Skeletal muscle cell (primary cell): Measurements from ENCODE around the gene SPECC1.
"Not testable (repeated sequence)": the region's sequence is repeated elsewhere in the genome, so short reads cannot be mapped to it uniquely, and the experiment has no call there.

Experiments
- DNase-seq: peaks from one replicate; pipeline ENCODE4 v3.0.0-alpha.2; 2010; ENCODE audit warnings: low read depth
- H3K4me3 ChIP-seq: 2 replicates; pipeline ENCODE4 v1.5.1; 2011; ENCODE audit warnings: low read depth, mild to moderate bottlenecking, control low read depth, low read length, moderate library complexity

The SPECC1 gene

GRCh38 chr17:20087538-20088250 is 78.5 kb downstream of the SPECC1 start:
- no peak for DNase-seq
- no peak overlapping the region for H3K4me3 ChIP-seq

- no peak for DNase-seq
- H3K4me3 ChIP-seq = no peak overlapping the region
These were observed 80.8 kb downstream of the SPECC1 start for GRCh38 chr17:20089756-20090547.

- H3K4me3 ChIP-seq = no peak overlapping the region
- peak; percentile 92 for DNase-seq
These were observed 82.2 kb downstream of the SPECC1 start for GRCh38 chr17:20091174-20092029.

- no peak overlapping the region for H3K4me3 ChIP-seq
- DNase-seq = no peak
These were observed 83.2 kb downstream of the SPECC1 start for GRCh38 chr17:20092261-20092867.

GRCh38 chr17:20092973-20093626 is 83.9 kb downstream of the SPECC1 start:
- DNase-seq = no peak
- no peak overlapping the region for H3K4me3 ChIP-seq

- H3K4me3 ChIP-seq = no peak overlapping the region
- no peak for DNase-seq
These were observed 85.6 kb downstream of the SPECC1 start for GRCh38 chr17:20094777-20095176.

- DNase-seq = no peak
These were observed 86.3 kb downstream of the SPECC1 start for GRCh38 chr17:20095336-20096080.

GRCh38 chr17:20096430-20096829 is 87.3 kb downstream of the SPECC1 start:
- DNase-seq = no peak
- H3K4me3 ChIP-seq = no peak overlapping the region

More at GRCh38 chr17:20095336-20096080, 86.3 kb downstream of the SPECC1 start:
- no peak overlapping the region for H3K4me3 ChIP-seq

- no peak for DNase-seq
These were observed 88.2 kb downstream of the SPECC1 start for GRCh38 chr17:20097330-20097729.

GRCh38 chr17:20098314-20098713 is 89.2 kb downstream of the SPECC1 start:
- no peak overlapping the region for H3K4me3 ChIP-seq
- no peak for DNase-seq

More at GRCh38 chr17:20097330-20097729, 88.2 kb downstream of the SPECC1 start:
- H3K4me3 ChIP-seq = no peak overlapping the region

- DNase-seq, H3K4me3 ChIP-seq: not testable (repeated sequence)
These were observed 91.6 kb downstream of the SPECC1 start for GRCh38 chr17:20100806-20101205.

- no peak overlapping the region for H3K4me3 ChIP-seq
- DNase-seq = no peak
These were observed 94.6 kb downstream of the SPECC1 start for GRCh38 chr17:20103454-20104446.

GRCh38 chr17:20105539-20106280 is 96.6 kb downstream of the SPECC1 start:
- no peak for DNase-seq

GRCh38 chr17:20106446-20106845 is 97.3 kb downstream of the SPECC1 start:
- DNase-seq, H3K4me3 ChIP-seq: not testable (repeated sequence)

More at GRCh38 chr17:20105539-20106280, 96.6 kb downstream of the SPECC1 start:
- no peak overlapping the region for H3K4me3 ChIP-seq

GRCh38 chr17:20109076-20109475 is 99.9 kb downstream of the SPECC1 start:
- H3K4me3 ChIP-seq = no peak overlapping the region
- no peak for DNase-seq

- no peak for DNase-seq
- no peak overlapping the region for H3K4me3 ChIP-seq
These were observed 102.4 kb downstream of the SPECC1 start for GRCh38 chr17:20111538-20111937.
